GM23338 (cell line): ENCODE measurements around the gene EML2. TPM values are rescaled to one million over a fixed set of nuclear protein-coding genes. Genes with fewer than 3 reads are reported as not detected.
A peak's percentile ranks its signal among the peaks of the same experiment; 100 is the strongest.

ENCODE experiments used
- ATAC-seq: fragments of 200-7000 bp; cut with Tn5 transposase; 3 replicates; pipeline ENCODE4 v1.9.1; 2020
- DNase-seq: peaks from one replicate; pipeline ENCODE4 v3.0.0-alpha.2; 2015; ENCODE audit warnings: low spot score
- H2AFZ ChIP-seq: fragments of 200-600 bp; sonication (generic); 2 replicates; pipeline ENCODE4 v1.8.0; 2016; ENCODE audit warnings: antibody characterized with exemption, mild to moderate bottlenecking, moderate library complexity
- H3F3A ChIP-seq: fragments of 200-600 bp; sonication (generic); replicated peaks from 2 replicates; pipeline ENCODE4 v1.8.0; 2017; ENCODE audit warnings: antibody characterized with exemption, mixed run types, low read depth
- H3K27ac ChIP-seq: fragments of 200-600 bp; sonication (generic); 2 replicates; pipeline ENCODE4 v1.6.1; 2016; ENCODE audit warnings: low read depth
- H3K27me3 ChIP-seq: fragments of 200-600 bp; sonication (generic); 2 replicates; pipeline ENCODE4 v1.8.0; 2016; ENCODE audit warnings: mild to moderate bottlenecking, mixed run types, moderate library complexity; ENCODE audit not compliant: insufficient read depth
- H3K36me3 ChIP-seq: fragments of 200-600 bp; sonication (generic); 2 replicates; pipeline ENCODE4 v1.8.0; 2016; ENCODE audit warnings: mild to moderate bottlenecking; ENCODE audit not compliant: insufficient read depth
- H3K4me1 ChIP-seq: fragments of 200-600 bp; sonication (generic); 2 replicates; pipeline ENCODE4 v1.8.0; 2016; ENCODE audit warnings: mild to moderate bottlenecking, moderate library complexity; ENCODE audit not compliant: insufficient read depth
- H3K4me2 ChIP-seq: fragments of 200-600 bp; sonication (generic); 2 replicates; pipeline ENCODE4 v1.7.1; 2017; ENCODE audit warnings: mixed run types
- H3K4me3 ChIP-seq: fragments of 200-600 bp; sonication (generic); 2 replicates; pipeline ENCODE4 v1.6.1; 2016; ENCODE audit warnings: mixed run types
- H3K79me2 ChIP-seq: fragments of 200-600 bp; sonication (generic); replicated peaks from 2 replicates; pipeline ENCODE4 v1.8.0; 2017; ENCODE audit warnings: mild to moderate bottlenecking; ENCODE audit not compliant: insufficient read depth
- H3K9me2 ChIP-seq: fragments of 200-600 bp; sonication (generic); 2 replicates; pipeline ENCODE4 v1.8.0; 2017; ENCODE audit not compliant: insufficient read depth
- H4K20me1 ChIP-seq: fragments of 200-600 bp; sonication (generic); replicated peaks from 2 replicates; pipeline ENCODE4 v1.8.0; 2017; ENCODE audit warnings: mild to moderate bottlenecking; ENCODE audit not compliant: insufficient read depth
- H3K27ac Mint-ChIP-seq: 2 replicates; pipeline ENCODE4 v1.8.0; 2020; ENCODE audit warnings: inconsistent platforms, mild to moderate bottlenecking, moderate library complexity, mixed read lengths
- H3K27me3 Mint-ChIP-seq: 3 replicates; pipeline ENCODE4 v1.8.0; 2022; ENCODE audit warnings: low read depth, mild to moderate bottlenecking, moderate library complexity, mixed read lengths, inconsistent platforms; ENCODE audit not compliant: insufficient read depth, poor library complexity
- H3K36me3 Mint-ChIP-seq: 3 replicates; pipeline ENCODE4 v1.8.0; 2021; ENCODE audit warnings: low read depth, mild to moderate bottlenecking, inconsistent platforms, moderate library complexity, mixed read lengths
- H3K4me1 Mint-ChIP-seq: 3 replicates; pipeline ENCODE4 v1.8.0; 2020; ENCODE audit warnings: mild to moderate bottlenecking, inconsistent platforms, mixed read lengths
- H3K4me3 Mint-ChIP-seq: 3 replicates; pipeline ENCODE4 v1.8.0; 2021; ENCODE audit warnings: moderate library complexity, mild to moderate bottlenecking, inconsistent platforms, mixed read lengths
- H3K9me3 Mint-ChIP-seq: 3 replicates; pipeline ENCODE4 v1.8.0; 2020; ENCODE audit warnings: moderate library complexity, mild to moderate bottlenecking, inconsistent platforms, mixed read lengths
- CREB1 ChIP-seq: fragments of 250-450 bp; sonication (Bioruptor Pico); IDR thresholded peaks from 2 replicates; pipeline ENCODE4 v1.5.0; 2020; ENCODE audit warnings: low read depth, mild to moderate bottlenecking, moderate library complexity
- CTCF ChIP-seq, 2 experiments: fragments of 200-600 bp in 1 of 2; sonication (generic) in 1 of 2; conservative IDR thresholded peaks; 2 replicates each; pipeline versions ENCODE4 v1.5.1 to v1.6.1; 2016 to 2017; ENCODE audit warnings: antibody characterized with exemption in 2 of 2, low read depth in 2 of 2, mild to moderate bottlenecking in 2 of 2, moderate library complexity in 1 of 2
- EZH2 ChIP-seq: fragments of 200-600 bp; sonication (generic); IDR thresholded peaks from one replicate; pipeline ENCODE4 v1.8.0; 2017; ENCODE audit warnings: antibody characterized with exemption, mild to moderate bottlenecking, low read depth; ENCODE audit not compliant: unreplicated experiment
- JUNB ChIP-seq: IDR thresholded peaks from one replicate; pipeline ENCODE4 v1.6.1; 2016; ENCODE audit warnings: antibody characterized with exemption; ENCODE audit not compliant: unreplicated experiment
- NANOG ChIP-seq: IDR thresholded peaks from 2 replicates; pipeline ENCODE4 v1.6.1; 2016; ENCODE audit warnings: antibody characterized with exemption, borderline replicate concordance
- POLR2AphosphoS5 ChIP-seq: IDR thresholded peaks from 2 replicates; pipeline ENCODE4 v1.6.1; 2016; ENCODE audit warnings: antibody characterized with exemption, low read depth
- STAT1 ChIP-seq: IDR thresholded peaks from one replicate; pipeline ENCODE4 v1.6.1; 2016; ENCODE audit warnings: antibody characterized with exemption; ENCODE audit not compliant: unreplicated experiment
- polyA plus RNA-seq: library from polyadenylated mRNA; unstranded; fragments of >200 nt; fragmentation: Nextera tagmentation; extraction: Ambion mirVana; gene quantifications from 2 replicates; pipeline ENCODE4 v1.2.1, GENCODE V29; 2016
- total RNA-seq: library from RNA; depleted of rRNA; stranded (reverse); fragments of >200 nt; shearing (Covaris generic); gene quantifications from 2 replicates; pipeline ENCODE4 v1.2.3, GENCODE V29; 2014

EML2 gene
- total and polyA plus RNA-seq, 2 experiments from 2014 or later: 7.1 to 33.9 TPM

GRCh38 chr19:45601115-45601514, 38.1 kb downstream of the EML2 start:
- H3K4me3 Mint-ChIP-seq: peak overlapping the region; percentile 67
- Histone ChIP-seq H3K27me3 (peaks cover 93% of the 10 kb centered on the region), H3K4me1 (peaks cover 50% of the 10 kb centered on the region), H3K4me2 (peak overlapping the region; percentile 97), H3K4me3 (peak overlapping the region; percentile 67), H3K9me2 (no peaks in the 10 kb centered on the region), H3F3A (peaks cover 22% of the 10 kb centered on the region; the same call in 1 of the 2 replicates), H3K27ac (no peak overlapping the region), H3K36me3 (no peaks in the 10 kb centered on the region), H4K20me1 (no peaks in the 10 kb centered on the region; the same call in 1 of the 2 replicates), H3K79me2 (no peaks in the 10 kb centered on the region), H2AFZ (peak overlapping the region; percentile 81; the same call in 1 of the 2 replicates)
- H3K36me3 Mint-ChIP-seq: no peaks in the 10 kb centered on the region; the same call in 2 of the 3 replicates
- no peak for TF ChIP-seq JUNB
- peak; percentile 38 for TF ChIP-seq EZH2
- ATAC-seq: no peak
- DNase-seq: no peak
- H3K27me3 Mint-ChIP-seq: peaks cover 64% of the 10 kb centered on the region
- no peak overlapping the region for H3K27ac Mint-ChIP-seq
- H3K9me3 Mint-ChIP-seq: no peaks in the 10 kb centered on the region
- peaks cover 49% of the 10 kb centered on the region for H3K4me1 Mint-ChIP-seq

- DNase-seq (no peak), ATAC-seq (no peak)
- Mint-ChIP-seq H3K4me3 (peak overlapping the region; percentile 65; the same call in 1 of the 3 replicates), H3K27ac (no peak overlapping the region), H3K9me3 (no peaks in the 10 kb centered on the region), H3K27me3 (peaks cover 64% of the 10 kb centered on the region), H3K36me3 (no peaks in the 10 kb centered on the region; the same call in 2 of the 3 replicates), H3K4me1 (peaks cover 52% of the 10 kb centered on the region)
- peak overlapping the region; percentile 67 for H3K4me3 ChIP-seq
- peaks cover 96% of the 10 kb centered on the region for H3K27me3 ChIP-seq
- no peaks in the 10 kb centered on the region for H3K36me3 ChIP-seq
- peak overlapping the region; percentile 97 for H3K4me2 ChIP-seq
- no peaks in the 10 kb centered on the region for H3K79me2 ChIP-seq
- TF ChIP-seq POLR2AphosphoS5: no peak
- TF ChIP-seq EZH2: peak; percentile 17
- no peak for TF ChIP-seq NANOG
- TF ChIP-seq CREB1 (CRISPR knock-in tag): no peak
- no peak for TF ChIP-seq STAT1
- peaks cover 22% of the 10 kb centered on the region; the same call in 1 of the 2 replicates for H3F3A ChIP-seq
- no peak overlapping the region for H3K27ac ChIP-seq
- peaks cover 52% of the 10 kb centered on the region for H3K4me1 ChIP-seq
- H4K20me1 ChIP-seq: no peaks in the 10 kb centered on the region; the same call in 1 of the 2 replicates
- H3K9me2 ChIP-seq: no peaks in the 10 kb centered on the region
- H2AFZ ChIP-seq: no peak overlapping the region
Observed at GRCh38 chr19:45600340-45600885, 38.8 kb downstream of the EML2 start.

DNA sequence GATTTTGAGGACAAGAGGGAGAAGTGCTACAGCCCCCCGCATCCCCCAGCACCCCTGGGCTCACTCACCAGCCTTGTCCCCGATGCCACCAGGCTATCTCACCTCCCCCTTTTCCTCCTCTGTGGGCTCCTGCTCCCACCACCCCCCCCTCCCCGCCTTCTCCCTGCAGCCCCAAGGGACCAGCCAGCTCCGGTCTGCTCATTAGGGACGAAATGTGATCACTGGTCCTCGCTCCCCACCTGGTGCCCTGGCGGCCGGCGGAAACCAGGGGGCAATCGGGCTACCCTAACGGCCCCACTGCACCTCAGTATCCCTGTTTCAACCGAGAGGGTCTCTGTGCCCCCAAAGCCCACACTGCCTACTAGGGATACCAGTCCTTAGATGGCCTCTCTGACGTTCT, 39.9 kb downstream of the EML2 start:
- TF ChIP-seq CTCF (conservative IDR thresholded peaks at IDR 0.05; ENCODE audit: low read depth in 2 of 2) (peak; percentile 16 to 19; a peak in 2 of 4 replicates), CREB1 (CRISPR knock-in tag) (no peak)
- Histone ChIP-seq H3K79me2 (no peaks in the 10 kb centered on the region), H3K4me1 (peaks cover 53% of the 10 kb centered on the region), H4K20me1 (no peaks in the 10 kb centered on the region; the same call in 1 of the 2 replicates), H3K36me3 (no peaks in the 10 kb centered on the region), H3K27ac (no peak overlapping the region), H3K4me3 (peak overlapping the region; percentile 67), H3K9me2 (no peaks in the 10 kb centered on the region), H3F3A (peaks cover 22% of the 10 kb centered on the region; the same call in 1 of the 2 replicates), H3K4me2 (peak overlapping the region; percentile 97), H2AFZ (peak overlapping the region; percentile 72; the same call in 1 of the 2 replicates), H3K27me3 (peaks cover 90% of the 10 kb centered on the region)
- Mint-ChIP-seq H3K27me3 (peaks cover 66% of the 10 kb centered on the region), H3K27ac (no peak overlapping the region), H3K36me3 (no peaks in the 10 kb centered on the region; the same call in 2 of the 3 replicates), H3K4me3 (peak overlapping the region; percentile 65; the same call in 2 of the 3 replicates), H3K4me1 (peaks cover 54% of the 10 kb centered on the region), H3K9me3 (no peaks in the 10 kb centered on the region)
- ATAC-seq (peak; percentile 8), DNase-seq (no peak)
